Putamen (tissue), 1 donor: ENCODE measurements around the gene SLC25A26.

Experiments used
- DNase-seq: peaks from one replicate; pipeline ENCODE4 v3.0.0-alpha.2; 2016; ENCODE audit warnings: low spot score

The SLC25A26 gene

GRCh38 chr3:66227051-66227450, 6.2 kb downstream of the SLC25A26 start:
- DNase-seq = no peak

DNA sequence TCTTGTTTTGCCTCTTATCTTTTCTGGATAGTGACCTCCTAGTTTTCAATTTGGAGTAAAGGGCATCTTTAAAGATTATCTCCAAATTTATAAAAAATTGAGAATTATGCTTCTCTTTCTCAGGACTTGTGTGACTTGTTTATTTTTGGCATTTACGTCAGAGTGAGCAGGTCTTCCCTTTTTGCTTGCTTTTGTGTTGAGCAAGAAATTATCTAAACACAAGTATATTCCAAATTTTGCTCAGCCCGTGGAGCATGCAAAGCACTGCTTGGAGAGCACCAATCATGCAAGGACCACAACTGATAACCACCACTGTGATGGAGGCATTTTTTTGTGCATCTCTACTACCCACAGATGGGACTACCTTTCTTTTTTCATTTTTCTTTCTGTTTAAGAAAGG, 7.1 kb downstream of the SLC25A26 start:
- DNase-seq = no peak

DNA sequence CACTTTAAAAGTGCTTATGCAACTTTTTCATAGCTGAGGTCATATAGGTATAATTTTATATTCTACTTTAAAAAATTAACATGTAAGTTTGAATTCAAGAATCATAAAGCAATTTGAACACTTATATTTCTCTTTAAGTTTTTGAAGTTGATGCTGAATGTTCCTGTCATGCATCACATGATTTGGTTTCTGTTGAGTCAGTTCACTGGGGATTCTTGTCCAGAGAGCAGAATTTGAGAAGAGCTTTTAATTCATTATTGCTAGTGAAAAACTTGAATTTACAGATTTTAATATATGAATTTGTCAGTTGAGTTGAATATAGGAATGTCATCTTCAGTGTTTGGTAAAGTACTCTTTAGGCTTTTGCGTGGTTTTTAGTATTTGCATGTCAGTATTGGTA, 7.9 kb downstream of the SLC25A26 start:
- DNase-seq = no peak

DNA sequence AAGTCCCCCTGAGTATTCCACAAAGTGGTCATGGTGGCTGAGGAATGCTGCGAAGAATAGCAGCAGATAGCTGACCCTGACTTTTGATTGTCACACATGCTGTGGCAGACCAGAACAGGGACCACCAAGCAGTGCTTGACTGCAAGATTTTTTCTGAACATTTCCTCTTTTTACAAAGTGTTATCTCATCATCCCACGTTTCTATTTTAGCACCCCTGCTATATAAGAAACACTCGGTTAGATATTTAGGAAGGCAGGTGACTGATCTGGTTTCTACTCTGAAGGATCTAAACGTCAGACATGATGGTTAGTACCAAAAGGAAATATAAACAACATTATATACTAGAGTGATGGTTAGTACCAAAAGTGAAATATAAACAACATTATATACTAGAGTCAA, 9.1 kb downstream of the SLC25A26 start:
- no peak for DNase-seq

GRCh38 chr3:66233033-66233432, 12.2 kb downstream of the SLC25A26 start:
- no peak for DNase-seq

DNA sequence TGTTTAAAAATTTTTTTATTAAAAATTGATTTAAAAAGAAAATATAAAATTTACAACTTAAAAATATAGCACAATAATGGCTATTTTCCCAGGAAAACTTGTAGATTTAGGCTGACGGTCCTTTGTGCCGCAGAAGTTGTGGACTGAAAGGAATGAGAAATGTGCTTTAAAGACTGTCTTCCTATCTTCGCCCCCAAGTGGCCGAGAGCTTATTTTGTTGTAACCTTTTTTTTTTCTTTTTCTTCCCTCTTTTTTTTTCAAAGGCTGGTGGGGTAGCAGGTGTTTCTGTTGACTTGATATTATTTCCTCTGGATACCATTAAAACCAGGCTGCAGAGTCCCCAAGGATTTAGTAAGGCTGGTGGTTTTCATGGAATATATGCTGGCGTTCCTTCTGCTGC, 15.5 kb downstream of the SLC25A26 start:
- no peak for DNase-seq

- DNase-seq = no peak
Observed at GRCh38 chr3:66237552-66237951, 16.8 kb downstream of the SLC25A26 start.

DNA sequence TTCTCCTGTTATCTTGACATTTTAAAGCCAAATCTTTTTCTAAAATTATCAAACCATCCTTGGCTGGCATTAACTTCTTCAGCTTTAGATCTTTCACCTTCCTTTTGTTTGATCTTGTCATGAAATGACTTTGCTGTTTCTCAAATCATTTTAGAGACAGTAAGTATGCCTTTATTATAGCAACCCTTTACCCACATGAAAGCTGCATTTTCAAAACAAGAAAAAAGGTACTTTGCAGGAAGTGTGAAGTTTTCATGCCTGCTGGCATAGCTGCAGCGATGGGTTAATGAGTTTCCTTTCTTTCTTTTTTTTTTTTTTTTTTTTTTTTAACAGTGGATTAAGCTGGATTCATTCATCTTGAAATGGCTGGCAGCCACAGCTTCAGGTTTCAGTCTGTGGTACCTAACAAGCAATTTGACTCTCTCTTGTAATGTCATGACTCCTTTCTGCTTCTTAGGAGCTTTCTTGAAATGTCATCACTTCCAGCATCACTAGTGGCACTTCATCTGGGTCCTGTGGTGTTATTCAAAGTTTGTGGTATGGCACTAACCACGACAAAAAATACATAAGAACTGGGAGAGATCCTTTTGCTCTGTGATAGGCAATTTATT, 18.8 kb downstream of the SLC25A26 start:
- no peak for DNase-seq

DNA sequence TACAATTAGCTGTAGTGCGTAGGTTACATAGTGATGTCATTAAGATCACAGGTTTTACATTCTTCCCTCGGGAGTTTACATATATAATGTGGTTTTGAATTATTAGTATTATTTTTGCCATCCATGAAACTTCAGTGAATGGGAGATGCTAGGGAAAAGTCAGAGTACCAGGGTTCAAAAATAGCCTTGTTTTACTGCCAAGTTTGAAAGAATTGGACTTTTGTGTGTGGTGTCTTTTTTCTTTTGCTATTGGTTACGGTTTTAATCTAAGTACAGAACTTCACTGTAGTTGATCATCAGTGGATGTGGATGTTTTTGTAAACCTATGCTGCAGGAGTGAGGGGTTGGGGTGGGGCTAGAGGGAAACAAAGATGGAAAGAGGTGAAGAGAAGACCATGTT, 20.7 kb downstream of the SLC25A26 start:
- no peak for DNase-seq

DNA sequence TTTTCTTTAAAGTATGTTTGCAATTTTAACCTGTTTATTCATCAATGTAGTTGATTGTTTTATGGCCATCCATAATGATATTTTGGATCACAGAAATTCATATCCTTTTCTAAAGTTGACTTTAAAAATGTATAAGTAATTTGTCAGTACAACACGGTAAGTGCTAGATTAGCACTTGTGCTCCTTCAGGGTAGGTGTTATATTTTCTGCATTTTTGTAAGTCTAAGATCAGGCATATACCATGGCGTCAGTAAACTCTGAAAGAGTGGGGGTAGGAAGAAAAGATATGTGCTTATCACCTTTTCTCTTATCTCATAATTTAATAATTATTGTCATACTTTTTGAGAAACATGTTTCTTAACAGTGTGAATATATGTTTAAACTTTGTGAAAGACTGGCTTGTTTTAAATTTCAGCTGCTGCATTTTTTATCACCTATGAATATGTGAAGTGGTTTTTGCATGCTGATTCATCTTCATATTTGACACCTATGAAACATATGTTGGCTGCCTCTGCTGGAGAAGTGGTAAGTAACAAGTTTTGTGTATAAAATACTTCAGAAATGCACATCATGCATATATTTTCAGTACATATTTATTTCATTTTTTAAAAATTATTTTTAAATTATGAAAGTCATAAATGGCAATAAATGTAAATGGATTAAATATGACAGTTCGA, 22.1 kb downstream of the SLC25A26 start:
- DNase-seq = no peak

GRCh38 chr3:66248641-66249040, 27.8 kb downstream of the SLC25A26 start:
- no peak for DNase-seq

GRCh38 chr3:66253790-66254620, 33.2 kb downstream of the SLC25A26 start:
- DNase-seq = peak; percentile 16

DNA sequence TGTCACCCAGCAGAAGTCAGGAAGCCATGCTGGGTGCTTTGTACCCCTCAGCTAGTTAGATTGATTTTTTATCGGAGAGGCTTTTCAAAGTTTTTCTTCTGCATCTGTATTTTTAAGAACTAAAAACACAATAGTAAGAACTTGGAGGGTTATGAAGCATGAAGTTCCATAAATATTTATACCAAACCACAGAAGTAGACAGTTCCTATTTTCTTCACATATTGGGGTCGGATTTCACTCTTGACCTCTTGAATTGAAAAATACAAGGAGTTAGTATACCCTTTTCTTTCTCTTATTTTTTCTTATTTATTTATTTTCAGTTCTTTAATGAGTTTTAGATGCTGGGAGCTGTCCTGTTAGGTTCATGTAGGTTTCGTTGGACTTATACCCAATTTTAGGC, 35.1 kb downstream of the SLC25A26 start:
- DNase-seq = no peak

DNA sequence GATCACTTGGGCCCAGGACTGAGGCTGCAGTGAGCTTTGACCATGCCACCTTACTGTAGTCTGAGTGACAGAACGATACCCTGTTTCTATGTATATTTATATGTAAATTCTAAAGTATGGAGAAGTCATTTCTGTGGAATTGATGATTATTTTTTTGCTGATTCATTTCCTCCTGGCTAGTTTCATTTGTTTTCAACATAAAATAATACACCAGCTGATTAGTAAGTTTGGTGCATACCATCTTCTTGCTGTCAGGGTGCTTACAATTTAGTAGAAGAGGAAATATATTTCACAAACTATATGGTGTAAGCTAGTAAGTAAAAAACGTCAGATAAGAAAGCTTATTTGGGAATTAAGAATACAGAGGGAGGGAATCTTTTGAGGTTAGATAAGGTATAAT, 36.0 kb downstream of the SLC25A26 start:
- DNase-seq = no peak

- DNase-seq = no peak
Observed at GRCh38 chr3:66259566-66260255, 38.9 kb downstream of the SLC25A26 start.

DNA sequence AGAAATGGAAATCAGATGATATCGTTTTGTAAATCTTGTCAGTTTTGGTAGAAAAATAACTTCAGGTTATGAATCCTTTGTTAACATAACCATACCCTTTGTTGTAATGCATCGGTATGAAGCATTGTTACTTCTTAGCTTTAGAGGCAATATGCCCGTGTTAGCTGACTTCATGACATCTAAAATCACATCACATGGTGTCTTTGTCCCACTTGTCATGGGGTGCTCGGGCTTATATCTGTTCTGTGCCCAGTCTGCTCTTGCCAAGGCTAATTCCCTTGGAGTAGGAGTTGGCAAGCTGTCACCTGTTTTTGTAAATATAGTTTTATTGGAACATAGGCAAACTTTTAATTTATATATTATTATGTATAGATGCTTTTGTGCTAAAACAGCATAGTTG, 39.6 kb downstream of the SLC25A26 start:
- no peak for DNase-seq

- no peak for DNase-seq
Observed at GRCh38 chr3:66261355-66261754, 40.6 kb downstream of the SLC25A26 start.

GRCh38 chr3:66265649-66266048, 44.8 kb downstream of the SLC25A26 start:
- no peak for DNase-seq

DNA sequence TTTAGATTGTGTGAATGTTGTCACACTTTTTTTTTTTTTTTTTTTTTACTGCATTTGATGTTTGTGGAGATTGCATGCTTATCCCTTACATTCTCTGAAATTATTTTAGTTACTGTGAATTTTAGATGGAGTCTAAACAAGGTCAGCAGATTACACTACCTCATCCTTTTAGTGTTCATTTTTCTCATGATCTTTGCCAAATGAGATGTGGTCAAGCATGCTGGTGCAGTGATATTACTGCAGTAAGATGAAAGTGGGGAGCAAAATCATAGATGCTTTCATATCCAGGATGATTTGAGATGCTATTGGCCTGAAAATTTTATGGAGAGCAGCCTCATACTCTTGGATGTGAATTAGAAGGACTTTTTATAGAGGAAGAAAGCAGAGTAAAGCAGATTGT, 45.8 kb downstream of the SLC25A26 start:
- DNase-seq = no peak

- no peak for DNase-seq
Observed at GRCh38 chr3:66267031-66267430, 46.2 kb downstream of the SLC25A26 start.

- DNase-seq = no peak
Observed at GRCh38 chr3:66267906-66268305, 47.1 kb downstream of the SLC25A26 start.

DNA sequence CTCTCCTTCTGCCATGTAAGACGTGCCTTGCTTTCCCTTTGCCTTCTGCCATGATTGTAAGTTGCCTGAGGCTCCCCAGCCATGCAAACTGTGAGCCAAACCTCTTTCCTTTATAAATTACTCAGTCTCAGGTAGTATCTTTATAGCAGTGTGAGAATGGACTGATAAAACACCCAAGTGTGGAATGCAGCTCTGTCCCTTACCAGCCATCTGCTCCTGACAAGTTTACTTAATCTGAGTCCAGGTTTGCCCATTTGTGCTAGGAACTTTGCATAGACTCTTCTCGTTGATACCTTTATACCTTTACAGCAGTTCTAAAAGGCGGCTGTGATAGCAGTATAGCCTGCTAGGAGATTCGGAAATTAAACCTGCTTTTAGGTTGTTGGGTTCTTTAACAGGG, 48.1 kb downstream of the SLC25A26 start:
- DNase-seq = no peak

DNA sequence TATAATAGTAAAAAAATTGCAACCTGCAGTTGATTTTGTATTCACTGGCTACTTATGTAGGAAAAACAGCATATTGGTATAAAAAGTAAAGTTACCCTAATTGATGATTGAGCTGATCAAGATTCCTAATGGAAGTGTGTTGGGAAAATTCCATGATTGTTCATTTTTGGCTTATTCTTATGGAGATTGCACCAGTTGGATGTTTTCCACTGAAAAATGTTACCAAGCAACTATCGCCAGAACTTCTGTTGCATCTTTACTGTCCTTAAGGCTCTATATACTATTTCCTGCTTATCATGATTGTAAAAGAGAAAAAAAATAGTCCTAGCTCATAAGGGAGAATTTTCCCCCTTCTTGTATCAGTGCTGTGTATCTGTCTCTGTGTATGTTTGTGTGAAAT, 48.6 kb downstream of the SLC25A26 start:
- no peak for DNase-seq
